Breast epithelium (tissue), 4 donors: ENCODE data around the gene CFAP100. TPM values are rescaled to one million over a fixed set of nuclear protein-coding genes. Genes with fewer than 3 reads are reported as not detected.
A peak's percentile ranks its signal among the peaks of the same experiment; 100 is the strongest.

Source experiments
- DNase-seq, 2 donors: peaks; one replicate each; pipeline ENCODE4 v3.0.0-alpha.2; 2019; ENCODE audit warnings: low spot score in 2 of 2
- H3K27ac ChIP-seq, 2 donors: fragments of 200-600 bp; sonication (generic) in 1 of 2; one replicate each; pipeline ENCODE4 v1.5.1; 2016 to 2019; ENCODE audit warnings: mild to moderate bottlenecking in 1 of 2
- H3K27me3 ChIP-seq, 2 donors: fragments of 200-600 bp; sonication (generic) in 1 of 2; one replicate each; pipeline versions ENCODE4 v1.5.1 to v1.6.0; 2017 to 2019; ENCODE audit warnings: control low read depth in 1 of 2, mild to moderate bottlenecking in 1 of 2
- H3K36me3 ChIP-seq: fragments of 200-600 bp; one replicate; pipeline ENCODE4 v1.5.1; 2019
- H3K4me1 ChIP-seq, 2 donors: fragments of 200-600 bp; sonication (generic); one replicate each; pipeline ENCODE4 v1.5.1; 2016 to 2019; ENCODE audit warnings: control low read depth in 1 of 2
- H3K4me3 ChIP-seq, 3 donors: fragments of 200-600 bp; sonication (generic); 1 replicate in 2 of 3; 2 replicates in 1 of 3; pipeline ENCODE4 v1.5.1; 2016 to 2019; ENCODE audit warnings: mild to moderate bottlenecking in 3 of 3, moderate library complexity in 2 of 3
- H3K9me3 ChIP-seq, 2 donors: fragments of 200-600 bp; sonication (generic) in 1 of 2; one replicate each; pipeline ENCODE4 v1.5.1; 2016 to 2019; ENCODE audit warnings: control low read depth in 1 of 2
- POLR2A ChIP-seq: fragments of 450-650 bp; IDR thresholded peaks from one replicate; pipeline ENCODE4 v1.6.1; 2016; ENCODE audit warnings: antibody characterized with exemption, mild to moderate bottlenecking, moderate library complexity
- POLR2AphosphoS5 ChIP-seq, 3 donors: sonication (generic); formaldehyde crosslinking; IDR thresholded peaks; one replicate each; pipeline ENCODE4 v1.6.1; 2017; ENCODE audit warnings: antibody characterized with exemption in 3 of 3
- intact Hi-C: fragments of 100-400 bp; cut with DNase I; formaldehyde crosslinking; loops from one replicate; pipeline ENCODE4 v1.15.1; 2023; ENCODE audit warnings: low total_unique reads
- total RNA-seq, 3 donors: library from RNA; depleted of rRNA; stranded (reverse); fragments of >200 nt; gene quantifications; one replicate each; pipeline ENCODE4 v1.1.0, GENCODE V29; 2016
- TF ChIP-seq, protein P1 (sequence below), 3 donors: fragments of 450-650 bp; IDR thresholded peaks; one replicate each; pipeline ENCODE4 v1.5.1; 2016 to 2017; ENCODE audit warnings: antibody characterized with exemption in 3 of 3, mild to moderate bottlenecking in 3 of 3, moderate library complexity in 3 of 3

The CFAP100 gene
- total RNA-seq, 3 donors from 2014 or later: not detected

DNA sequence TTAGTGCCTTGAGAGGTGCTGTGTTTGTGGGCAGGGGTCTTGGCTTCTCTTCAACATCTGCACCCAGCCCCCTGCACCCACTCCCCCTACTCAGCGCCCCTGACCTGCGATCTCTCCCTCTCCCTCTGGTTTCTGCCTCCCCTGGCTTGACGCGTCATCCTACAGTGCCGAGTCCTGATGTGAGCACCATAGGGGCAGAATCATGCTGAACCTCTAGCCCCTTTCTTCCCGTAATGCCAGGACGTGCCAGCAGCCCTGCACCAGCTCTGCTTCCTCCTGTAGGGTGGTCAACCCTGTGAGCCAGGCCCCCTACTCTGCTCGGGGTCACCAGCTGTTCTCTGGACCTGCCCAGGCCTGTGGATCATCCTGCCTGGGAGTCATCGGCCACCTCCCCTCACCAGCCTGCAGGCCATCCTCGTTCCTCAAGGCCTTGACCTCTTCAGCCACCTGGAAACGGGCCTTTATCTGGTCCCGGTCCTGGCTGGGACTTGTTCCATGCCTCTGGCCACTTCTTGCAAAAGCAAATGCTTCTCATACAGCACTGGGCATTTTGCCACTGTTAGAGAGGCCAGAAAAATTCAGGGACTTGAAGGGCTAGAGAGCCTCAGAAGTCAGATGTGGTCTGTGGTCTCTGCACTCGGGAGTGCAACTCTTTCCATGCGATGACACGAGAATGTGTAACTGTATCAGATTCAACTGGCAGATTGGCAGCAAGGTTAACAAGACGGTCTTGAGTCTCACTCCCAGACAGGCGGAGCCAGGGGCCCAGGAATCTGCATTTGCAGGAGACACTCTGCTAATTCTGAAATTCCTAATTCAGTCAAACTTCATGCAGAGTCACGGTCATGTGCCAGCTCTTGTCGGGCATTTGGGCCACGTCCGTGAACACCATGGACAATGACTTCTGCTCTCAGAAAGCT is 20.8 kb upstream of the CFAP100 start:
- intact Hi-C loops: no loop called here
- no peak for DNase-seq
- Histone ChIP-seq H3K4me3 (no peak overlapping the region), H3K27me3 (no peaks in the 10 kb centered on the region), H3K27ac (no peak overlapping the region), H3K9me3 (no peaks in the 10 kb centered on the region), H3K4me1 (no peaks in the 10 kb centered on the region), H3K36me3 (no peaks in the 10 kb centered on the region)
- TF ChIP-seq POLR2AphosphoS5 (IDR thresholded peaks at IDR 0.05): no peak
- no peak for TF ChIP-seq POLR2A
- TF ChIP-seq, protein P1, sequence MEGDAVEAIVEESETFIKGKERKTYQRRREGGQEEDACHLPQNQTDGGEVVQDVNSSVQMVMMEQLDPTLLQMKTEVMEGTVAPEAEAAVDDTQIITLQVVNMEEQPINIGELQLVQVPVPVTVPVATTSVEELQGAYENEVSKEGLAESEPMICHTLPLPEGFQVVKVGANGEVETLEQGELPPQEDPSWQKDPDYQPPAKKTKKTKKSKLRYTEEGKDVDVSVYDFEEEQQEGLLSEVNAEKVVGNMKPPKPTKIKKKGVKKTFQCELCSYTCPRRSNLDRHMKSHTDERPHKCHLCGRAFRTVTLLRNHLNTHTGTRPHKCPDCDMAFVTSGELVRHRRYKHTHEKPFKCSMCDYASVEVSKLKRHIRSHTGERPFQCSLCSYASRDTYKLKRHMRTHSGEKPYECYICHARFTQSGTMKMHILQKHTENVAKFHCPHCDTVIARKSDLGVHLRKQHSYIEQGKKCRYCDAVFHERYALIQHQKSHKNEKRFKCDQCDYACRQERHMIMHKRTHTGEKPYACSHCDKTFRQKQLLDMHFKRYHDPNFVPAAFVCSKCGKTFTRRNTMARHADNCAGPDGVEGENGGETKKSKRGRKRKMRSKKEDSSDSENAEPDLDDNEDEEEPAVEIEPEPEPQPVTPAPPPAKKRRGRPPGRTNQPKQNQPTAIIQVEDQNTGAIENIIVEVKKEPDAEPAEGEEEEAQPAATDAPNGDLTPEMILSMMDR (IDR thresholded peaks at IDR 0.05): no peak

DNA sequence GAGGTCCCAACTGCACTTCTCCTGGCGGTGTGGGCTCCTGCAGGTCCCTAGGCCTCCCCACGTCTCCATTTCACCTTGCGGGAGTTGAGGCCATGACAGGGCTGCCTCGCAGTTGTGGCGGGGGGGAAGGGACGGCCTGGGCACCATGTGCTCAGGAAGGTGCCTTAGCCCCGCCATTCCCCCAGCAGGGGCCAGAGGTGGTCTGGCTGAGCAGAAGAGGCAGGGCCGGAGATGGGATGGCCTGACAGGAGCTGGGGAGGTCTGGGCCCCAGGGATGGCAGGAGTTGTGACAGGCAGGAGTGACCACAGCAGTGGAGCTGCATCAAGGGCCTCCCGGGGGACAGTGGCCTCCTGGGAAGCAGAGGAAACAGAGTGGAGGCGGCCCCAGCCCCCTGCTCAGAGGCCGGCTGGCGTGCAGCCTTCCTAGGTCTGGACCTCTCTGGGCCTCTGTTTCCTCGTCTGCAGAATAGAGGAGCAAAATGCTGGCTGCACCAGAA is 18.8 kb upstream of the CFAP100 start:
- no peaks in the 10 kb centered on the region for H3K36me3 ChIP-seq
- DNase-seq: no peak
- H3K27me3 ChIP-seq: no peaks in the 10 kb centered on the region
- no peak overlapping the region for H3K4me3 ChIP-seq
- no peaks in the 10 kb centered on the region for H3K4me1 ChIP-seq
- peak overlapping the region in 1 of 2 donors; percentile 43 for H3K27ac ChIP-seq
- intact Hi-C loops: no loop called here
- TF ChIP-seq POLR2AphosphoS5 (IDR thresholded peaks at IDR 0.05) (no peak), POLR2A (no peak)
- TF ChIP-seq, protein P1 (IDR thresholded peaks at IDR 0.05): no peak
- H3K9me3 ChIP-seq: no peaks in the 10 kb centered on the region

DNA sequence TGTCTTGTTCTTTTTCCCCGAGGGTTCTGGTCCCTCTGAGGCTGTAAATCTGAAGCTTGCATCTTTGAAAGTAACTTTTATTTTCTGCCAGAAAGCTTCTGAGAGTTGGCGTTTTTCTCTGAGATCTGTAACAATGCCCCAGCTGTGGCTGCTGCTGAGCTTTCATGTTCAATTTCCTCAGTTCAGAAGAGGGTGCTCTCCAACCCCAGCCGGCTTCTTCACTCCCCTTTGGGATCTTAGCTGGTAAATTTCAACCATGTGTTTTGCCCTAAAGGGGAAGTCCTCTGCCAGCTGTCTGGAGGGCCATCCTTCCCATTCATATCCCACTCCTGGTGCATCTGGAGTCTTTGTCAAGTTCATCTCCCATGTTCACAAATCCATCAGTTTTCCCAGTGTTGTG is 18.3 kb upstream of the CFAP100 start:
- Histone ChIP-seq H3K4me1 (no peaks in the 10 kb centered on the region), H3K27me3 (no peaks in the 10 kb centered on the region), H3K9me3 (no peaks in the 10 kb centered on the region), H3K36me3 (no peaks in the 10 kb centered on the region), H3K27ac (peak overlapping the region in 1 of 2 donors; percentile 43), H3K4me3 (no peak overlapping the region)
- DNase-seq: no peak
- TF ChIP-seq, protein P1 (IDR thresholded peaks at IDR 0.05): no peak
- TF ChIP-seq POLR2A (no peak), POLR2AphosphoS5 (IDR thresholded peaks at IDR 0.05) (no peak)
- intact Hi-C loops: no loop called here

DNA sequence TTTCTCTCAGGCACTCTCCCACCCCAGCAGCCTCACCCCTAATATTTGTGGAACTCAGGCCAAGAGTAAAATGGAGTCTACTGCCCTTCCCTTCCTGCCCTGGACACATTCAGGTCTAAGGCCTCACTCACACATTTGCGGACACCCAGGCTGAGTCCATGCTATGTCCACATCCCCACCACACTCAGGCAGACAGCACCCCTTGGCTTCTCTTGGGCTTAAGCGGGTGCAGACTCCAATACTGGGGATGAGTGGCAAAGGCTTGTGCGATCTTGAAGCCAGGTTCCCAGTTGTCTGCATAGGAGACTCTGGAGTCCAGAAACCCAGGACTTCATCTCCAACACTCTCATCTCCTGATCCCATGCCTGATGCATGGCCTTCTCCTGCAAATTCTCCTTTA is 17.5 kb upstream of the CFAP100 start:
- no peak overlapping the region for H3K4me3 ChIP-seq
- H3K9me3 ChIP-seq: no peaks in the 10 kb centered on the region
- H3K27me3 ChIP-seq: no peaks in the 10 kb centered on the region
- no peak overlapping the region for H3K27ac ChIP-seq
- intact Hi-C loops: no loop called here
- TF ChIP-seq POLR2A (no peak), POLR2AphosphoS5 (IDR thresholded peaks at IDR 0.05) (no peak)
- TF ChIP-seq, protein P1 (IDR thresholded peaks at IDR 0.05): no peak
- no peaks in the 10 kb centered on the region for H3K4me1 ChIP-seq
- no peak for DNase-seq
- no peaks in the 10 kb centered on the region for H3K36me3 ChIP-seq

DNA sequence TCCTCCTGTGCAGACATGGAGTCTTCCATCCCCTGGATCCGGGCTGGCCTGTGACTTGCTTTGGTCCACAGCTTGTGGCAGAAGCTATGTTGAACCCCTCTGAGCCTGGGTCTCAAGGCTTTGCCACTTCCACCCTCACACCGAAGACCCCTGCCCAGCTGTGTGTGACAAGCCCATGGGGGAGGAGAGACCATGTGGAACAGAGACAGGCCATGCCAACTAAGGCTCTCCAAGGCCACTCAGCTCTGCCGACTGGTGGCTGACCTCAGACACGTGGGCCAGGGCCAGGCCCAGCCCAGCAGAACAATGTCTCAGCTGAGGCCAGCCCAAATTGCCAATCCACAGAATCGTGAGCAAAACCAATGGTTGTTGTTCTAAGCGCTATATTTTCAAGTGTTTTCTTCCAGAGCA is 16.4 kb upstream of the CFAP100 start:
- Histone ChIP-seq H3K27ac (no peak overlapping the region), H3K4me1 (no peaks in the 10 kb centered on the region), H3K9me3 (no peaks in the 10 kb centered on the region), H3K27me3 (no peaks in the 10 kb centered on the region), H3K4me3 (no peak overlapping the region), H3K36me3 (no peaks in the 10 kb centered on the region)
- TF ChIP-seq POLR2AphosphoS5 (IDR thresholded peaks at IDR 0.05) (no peak), POLR2A (no peak)
- TF ChIP-seq, protein P1 (IDR thresholded peaks at IDR 0.05): no peak
- intact Hi-C loops: no loop called here
- DNase-seq: no peak
